Measurements from ENCODE around the gene CD69.

The CD69 gene

DNA sequence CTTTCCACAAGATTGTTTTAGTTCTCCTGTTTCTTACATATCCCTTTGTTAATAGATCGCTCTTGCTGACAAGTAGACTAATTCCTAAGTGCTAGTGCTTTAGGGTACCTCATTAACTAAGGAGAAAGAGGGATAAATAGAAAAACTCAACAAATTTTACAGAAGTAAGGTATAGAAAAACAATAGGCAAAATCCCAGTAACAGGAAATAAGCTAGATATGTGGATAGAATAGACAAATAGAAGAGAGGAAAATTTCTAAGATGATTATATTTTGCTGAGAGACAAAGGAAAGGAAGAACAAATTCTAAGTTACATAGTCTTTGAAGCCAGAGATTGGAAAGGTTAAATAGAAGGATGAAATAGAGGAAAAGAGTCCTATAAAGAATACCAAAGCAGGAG, 1.0 kb downstream of the CD69 start:
- TF ChIP-seq, protein P1, sequence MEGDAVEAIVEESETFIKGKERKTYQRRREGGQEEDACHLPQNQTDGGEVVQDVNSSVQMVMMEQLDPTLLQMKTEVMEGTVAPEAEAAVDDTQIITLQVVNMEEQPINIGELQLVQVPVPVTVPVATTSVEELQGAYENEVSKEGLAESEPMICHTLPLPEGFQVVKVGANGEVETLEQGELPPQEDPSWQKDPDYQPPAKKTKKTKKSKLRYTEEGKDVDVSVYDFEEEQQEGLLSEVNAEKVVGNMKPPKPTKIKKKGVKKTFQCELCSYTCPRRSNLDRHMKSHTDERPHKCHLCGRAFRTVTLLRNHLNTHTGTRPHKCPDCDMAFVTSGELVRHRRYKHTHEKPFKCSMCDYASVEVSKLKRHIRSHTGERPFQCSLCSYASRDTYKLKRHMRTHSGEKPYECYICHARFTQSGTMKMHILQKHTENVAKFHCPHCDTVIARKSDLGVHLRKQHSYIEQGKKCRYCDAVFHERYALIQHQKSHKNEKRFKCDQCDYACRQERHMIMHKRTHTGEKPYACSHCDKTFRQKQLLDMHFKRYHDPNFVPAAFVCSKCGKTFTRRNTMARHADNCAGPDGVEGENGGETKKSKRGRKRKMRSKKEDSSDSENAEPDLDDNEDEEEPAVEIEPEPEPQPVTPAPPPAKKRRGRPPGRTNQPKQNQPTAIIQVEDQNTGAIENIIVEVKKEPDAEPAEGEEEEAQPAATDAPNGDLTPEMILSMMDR (conservative IDR thresholded peaks at IDR 0.05): no peak
- H3K27ac ChIP-seq: no peak overlapping the region

DNA sequence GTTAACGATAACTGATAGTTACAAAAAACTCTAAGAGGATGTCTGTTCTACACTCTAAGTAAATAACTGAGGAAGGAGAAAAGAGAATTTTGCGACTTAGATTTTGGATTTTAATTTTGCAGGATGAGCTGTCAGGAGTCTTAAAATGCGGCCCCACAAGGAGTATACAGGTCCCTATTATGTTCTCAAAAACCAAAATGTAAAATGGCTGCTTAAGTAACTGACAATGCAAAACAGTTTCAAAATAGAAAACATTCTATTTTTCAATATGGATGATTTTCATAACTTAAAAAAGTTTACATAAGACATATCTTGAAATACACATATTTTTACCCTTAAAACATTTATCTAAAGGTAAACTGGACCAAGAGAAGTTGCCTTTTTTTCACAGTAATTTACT, 2.6 kb downstream of the CD69 start:
- TF ChIP-seq, protein P1 (conservative IDR thresholded peaks at IDR 0.05): no peak
- no peak overlapping the region for H3K27ac ChIP-seq

DNA sequence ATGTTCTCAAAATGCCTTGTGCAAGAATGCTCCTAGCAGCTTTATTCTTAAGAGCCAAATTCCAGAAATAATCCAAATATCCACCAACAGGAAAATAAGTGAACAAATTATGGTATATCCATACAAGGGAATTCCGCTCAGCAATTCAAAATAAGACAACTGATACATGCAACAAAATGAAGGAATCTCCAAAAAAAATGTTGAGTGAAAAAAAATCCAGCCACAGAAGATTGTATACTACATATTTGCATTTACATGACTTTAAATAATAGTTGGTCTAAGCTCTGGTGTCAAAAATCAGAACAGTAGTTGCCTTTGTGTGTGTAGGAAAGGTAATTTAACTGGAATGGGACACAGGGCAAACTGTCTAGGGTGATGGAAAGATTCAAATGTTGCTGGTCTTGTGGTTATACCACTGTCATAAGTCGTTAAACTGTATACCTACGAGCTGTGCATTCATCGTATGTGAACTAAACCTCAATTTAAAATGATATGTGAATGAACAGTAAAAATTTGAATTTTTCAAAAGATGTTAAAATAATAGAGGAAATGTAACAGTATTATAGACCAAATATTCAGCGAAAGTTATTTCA, 3.2 kb downstream of the CD69 start:
- H3K27ac ChIP-seq: no peak overlapping the region
- TF ChIP-seq, protein P1 (conservative IDR thresholded peaks at IDR 0.05): no peak

DNA sequence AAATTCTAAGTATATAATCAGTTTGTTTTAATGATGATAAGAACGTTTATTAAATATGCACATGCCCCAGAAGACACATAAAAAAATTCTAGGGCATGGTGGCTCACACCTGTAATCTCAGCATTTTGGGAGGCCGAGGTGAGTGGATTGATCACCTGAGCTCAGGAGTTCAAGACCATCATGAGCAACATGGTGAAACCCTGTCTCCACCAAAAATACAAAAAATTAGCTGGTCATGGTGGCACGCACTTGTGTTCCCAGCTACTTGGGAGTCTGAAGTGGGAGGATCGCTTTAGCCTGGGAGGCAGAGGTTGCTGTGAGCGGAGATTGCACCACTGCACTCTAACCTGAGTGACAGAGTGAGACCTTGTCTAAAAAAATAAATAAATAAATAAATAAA, 4.0 kb downstream of the CD69 start:
- TF ChIP-seq, protein P1 (conservative IDR thresholded peaks at IDR 0.05): no peak

DNA sequence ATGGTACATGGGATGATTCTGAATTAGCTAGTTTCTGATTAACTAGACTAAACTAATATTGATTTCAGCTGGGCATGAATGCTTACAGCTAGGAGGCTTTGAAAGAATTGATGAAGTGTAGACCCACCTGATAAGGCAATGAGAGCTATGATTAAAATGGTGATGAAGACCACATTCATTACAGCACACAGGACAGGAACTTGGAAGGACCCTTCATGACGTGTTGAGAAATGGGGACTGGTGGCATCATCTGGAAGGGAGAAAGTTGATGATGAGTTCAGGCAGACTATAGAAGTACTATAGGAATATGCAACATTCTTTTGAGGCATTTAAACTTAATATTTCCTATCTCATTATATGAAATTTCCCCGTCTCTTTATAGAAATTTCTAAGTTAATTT, 4.5 kb downstream of the CD69 start:
- H3K27ac ChIP-seq: no peak overlapping the region

More for the DNA sequence above, 4.0 kb downstream of the CD69 start:
- H3K27ac ChIP-seq: no peak overlapping the region

DNA sequence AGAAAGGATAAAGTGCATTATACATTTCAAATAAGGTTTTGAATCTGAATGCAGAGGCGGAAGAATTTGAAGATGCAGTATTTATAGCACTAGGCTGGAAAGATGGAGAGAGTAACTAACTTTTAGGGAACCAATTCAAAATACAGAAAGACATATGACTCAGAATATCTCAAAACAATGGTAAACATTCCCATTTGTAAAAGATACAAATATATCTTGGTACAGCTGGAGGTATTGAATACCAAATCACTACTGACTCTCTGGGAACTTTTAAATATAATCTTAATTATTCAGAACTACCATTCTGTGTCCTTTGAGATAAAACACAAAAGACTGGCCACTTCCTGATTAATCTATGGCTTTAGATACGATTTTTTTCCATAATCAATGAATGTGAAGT, 5.1 kb downstream of the CD69 start:
- H3K27ac ChIP-seq: no peak overlapping the region
- TF ChIP-seq, protein P1 (conservative IDR thresholded peaks at IDR 0.05): no peak

More for the DNA sequence above, 4.5 kb downstream of the CD69 start:
- TF ChIP-seq, protein P1 (conservative IDR thresholded peaks at IDR 0.05): no peak

DNA sequence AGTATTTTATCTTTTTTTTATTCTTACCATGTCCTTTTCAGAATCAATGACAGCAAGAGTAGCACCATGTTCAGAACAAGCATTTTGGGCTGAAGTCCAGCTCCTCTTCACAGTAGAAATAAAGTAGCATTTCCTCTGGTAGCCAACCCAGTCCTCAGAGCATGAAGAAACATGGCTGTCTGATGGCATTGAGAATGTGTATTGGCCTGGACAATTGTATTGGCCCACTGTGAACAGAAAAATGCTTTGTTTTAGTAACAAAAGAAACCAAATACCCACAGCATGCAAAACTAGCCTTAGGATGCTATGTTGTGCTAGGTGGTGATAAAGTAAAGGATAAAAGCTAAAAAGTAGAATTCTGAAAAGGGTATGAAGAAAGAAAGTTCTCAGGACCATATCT, 5.7 kb downstream of the CD69 start:
- TF ChIP-seq, protein P1 (conservative IDR thresholded peaks at IDR 0.05): no peak
- no peak overlapping the region for H3K27ac ChIP-seq
